ENCODE results near the gene PRIM2. TPM values are rescaled to one million over a fixed set of nuclear protein-coding genes. Genes with fewer than 3 reads are reported as not detected.
A peak's percentile ranks its signal among the peaks of the same experiment; 100 is the strongest.
"Not testable (repeated sequence)": the region's sequence is repeated elsewhere in the genome, so short reads cannot be mapped to it uniquely, and the experiment has no call there.

The PRIM2 gene
- total and polyA plus RNA-seq, 8 donors = 11.2 to 18.8 (median 14.8) TPM

GRCh38 chr6:57310817-57311157, 6.6 kb upstream of the PRIM2 start:
- no peaks in the 10 kb centered on the region for H3K9me3 ChIP-seq
- H3K4me3 ChIP-seq = no peak overlapping the region
- intact Hi-C loops (cut with DNase I) = no loop called here
- ATAC-seq (no peak), DNase-seq (peak in 1 of 4 donors; percentile 73)
- H3K4me1 ChIP-seq = peaks cover 0 to 8% of the 10 kb centered on the region in 2 donors
- H3K27me3 ChIP-seq = no peaks in the 10 kb centered on the region
- H3K27ac ChIP-seq = no peak overlapping the region
- TF ChIP-seq, protein P1, sequence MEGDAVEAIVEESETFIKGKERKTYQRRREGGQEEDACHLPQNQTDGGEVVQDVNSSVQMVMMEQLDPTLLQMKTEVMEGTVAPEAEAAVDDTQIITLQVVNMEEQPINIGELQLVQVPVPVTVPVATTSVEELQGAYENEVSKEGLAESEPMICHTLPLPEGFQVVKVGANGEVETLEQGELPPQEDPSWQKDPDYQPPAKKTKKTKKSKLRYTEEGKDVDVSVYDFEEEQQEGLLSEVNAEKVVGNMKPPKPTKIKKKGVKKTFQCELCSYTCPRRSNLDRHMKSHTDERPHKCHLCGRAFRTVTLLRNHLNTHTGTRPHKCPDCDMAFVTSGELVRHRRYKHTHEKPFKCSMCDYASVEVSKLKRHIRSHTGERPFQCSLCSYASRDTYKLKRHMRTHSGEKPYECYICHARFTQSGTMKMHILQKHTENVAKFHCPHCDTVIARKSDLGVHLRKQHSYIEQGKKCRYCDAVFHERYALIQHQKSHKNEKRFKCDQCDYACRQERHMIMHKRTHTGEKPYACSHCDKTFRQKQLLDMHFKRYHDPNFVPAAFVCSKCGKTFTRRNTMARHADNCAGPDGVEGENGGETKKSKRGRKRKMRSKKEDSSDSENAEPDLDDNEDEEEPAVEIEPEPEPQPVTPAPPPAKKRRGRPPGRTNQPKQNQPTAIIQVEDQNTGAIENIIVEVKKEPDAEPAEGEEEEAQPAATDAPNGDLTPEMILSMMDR (IDR thresholded peaks at IDR 0.05) = no peak
- H3K36me3 ChIP-seq = no peaks in the 10 kb centered on the region

DNA sequence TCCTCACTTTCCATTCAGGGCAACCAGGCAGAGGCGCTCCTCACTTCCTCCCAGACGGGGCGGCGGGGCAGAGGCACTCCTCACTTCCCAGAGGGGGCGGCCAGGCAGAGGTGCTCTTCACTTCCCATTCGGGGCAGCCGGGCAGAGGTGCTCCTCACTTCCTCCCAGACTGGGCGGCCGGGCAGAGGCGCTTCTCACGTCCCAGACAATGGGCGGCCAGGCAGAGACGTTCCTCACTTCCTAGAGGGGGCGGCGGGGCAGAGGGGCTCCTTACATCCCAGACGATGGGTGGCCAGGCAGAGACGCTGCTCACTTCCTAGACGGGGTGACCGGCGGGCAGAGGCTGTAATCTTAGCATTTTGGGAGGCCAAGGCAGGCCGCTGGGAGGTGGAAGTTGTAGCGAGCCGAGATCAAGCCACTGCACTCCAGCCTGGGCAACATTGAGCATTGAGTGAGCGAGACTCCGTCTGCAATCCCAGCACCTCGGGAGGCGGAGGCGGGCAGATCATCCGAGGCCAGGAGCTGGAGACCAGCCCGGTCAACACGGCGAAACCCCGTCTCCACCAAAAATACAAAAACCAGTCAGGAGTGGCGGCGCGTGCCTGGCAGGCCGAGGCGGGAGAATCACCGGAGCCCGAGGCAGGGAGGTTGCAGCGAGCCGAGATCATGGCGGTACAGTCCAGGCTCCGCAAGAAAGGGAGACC, 6.0 kb upstream of the PRIM2 start:
- H3K27me3 ChIP-seq; H3K36me3 ChIP-seq; H3K4me1 ChIP-seq; intact Hi-C loops (cut with DNase I); ATAC-seq; H3K27ac ChIP-seq; H3K4me3 ChIP-seq; H3K9me3 ChIP-seq: not testable (repeated sequence)
- DNase-seq = peak in 1 of 4 donors; percentile 78

- no peak overlapping the region for H3K27ac ChIP-seq
Observed at GRCh38 chr6:57312004-57312345, 5.5 kb upstream of the PRIM2 start.

GRCh38 chr6:57313009-57313408, 4.4 kb upstream of the PRIM2 start:
- Histone ChIP-seq H3K9me3 (no peaks in the 10 kb centered on the region), H3K36me3 (no peaks in the 10 kb centered on the region), H3K27me3 (no peaks in the 10 kb centered on the region), H3K4me3 (no peak overlapping the region), H3K27ac (peak overlapping the region; percentile 69 to 71), H3K4me1 (peaks cover 2 to 10% of the 10 kb centered on the region in 2 donors)
- intact Hi-C loops (cut with DNase I) = no loop called here
- TF ChIP-seq, protein P1 (IDR thresholded peaks at IDR 0.05) = no peak
- no peak for DNase-seq
- no peak for ATAC-seq

More at GRCh38 chr6:57312004-57312345, 5.5 kb upstream of the PRIM2 start:
- DNase-seq = no peak
- Histone ChIP-seq H3K27me3 (no peaks in the 10 kb centered on the region), H3K4me3 (no peak overlapping the region), H3K9me3 (no peaks in the 10 kb centered on the region), H3K36me3 (no peaks in the 10 kb centered on the region), H3K4me1 (peaks cover 0 to 8% of the 10 kb centered on the region in 2 donors)
- TF ChIP-seq, protein P1 (IDR thresholded peaks at IDR 0.05) = no peak
- intact Hi-C loops (cut with DNase I) = no loop called here
- no peak for ATAC-seq

- Histone ChIP-seq H3K27ac (peak overlapping the region; percentile 69 to 71), H3K4me1 (peaks cover 11 to 12% of the 10 kb centered on the region in 2 donors), H3K27me3 (no peaks in the 10 kb centered on the region), H3K4me3 (no peak overlapping the region), H3K9me3 (no peaks in the 10 kb centered on the region), H3K36me3 (no peaks in the 10 kb centered on the region)
- DNase-seq = no peak
- intact Hi-C loops (cut with DNase I) = no loop called here
- ATAC-seq = peak; percentile 48
- TF ChIP-seq, protein P1 (IDR thresholded peaks at IDR 0.05) = no peak
Observed at GRCh38 chr6:57313711-57314471, 3.5 kb upstream of the PRIM2 start.
